Right atrium auricular region (tissue), 2 donors: ENCODE data around the gene KCNH1. TPM values are rescaled to one million over a fixed set of nuclear protein-coding genes. Genes with fewer than 3 reads are reported as not detected.

Experiments used
- DNase-seq: peaks from one replicate; pipeline ENCODE4 v3.0.0-alpha.2; 2019; ENCODE audit warnings: low spot score
- H3K27ac ChIP-seq, 2 donors: fragments of 200-600 bp; sonication (generic); 1 replicate in 1 of 2; 2 replicates in 1 of 2; pipeline ENCODE4 v1.5.1; 2016 to 2019
- H3K27me3 ChIP-seq, 2 donors: fragments of 200-600 bp; sonication (generic); one replicate each; pipeline versions ENCODE4 v1.5.1 to v1.6.0; 2017 to 2019
- H3K36me3 ChIP-seq: fragments of 200-600 bp; sonication (generic); one replicate; pipeline ENCODE4 v1.5.1; 2016
- H3K4me1 ChIP-seq, 2 donors: fragments of 200-600 bp; sonication (generic); one replicate each; pipeline versions ENCODE4 v1.5.1 to v1.6.0; 2017 to 2019
- H3K4me3 ChIP-seq, 2 donors: fragments of 200-600 bp; sonication (generic); 1 replicate in 1 of 2; 2 replicates in 1 of 2; pipeline ENCODE4 v1.5.1; 2017 to 2019; ENCODE audit warnings: mild to moderate bottlenecking in 1 of 2, moderate library complexity in 1 of 2
- H3K9me3 ChIP-seq, 2 donors: fragments of 200-600 bp; sonication (generic); one replicate each; pipeline ENCODE4 v1.5.1; 2019
- CTCF ChIP-seq, 2 donors: fragments of 200-600 bp; sonication (generic); IDR thresholded peaks; one replicate each; pipeline ENCODE4 v1.5.1; 2019; ENCODE audit warnings: antibody characterized with exemption in 2 of 2
- total RNA-seq, 2 donors: library from RNA; depleted of rRNA; stranded (reverse); fragments of >200 nt; gene quantifications; one replicate each; pipeline ENCODE4 v1.1.0, GENCODE V29; 2016

KCNH1 gene
- total RNA-seq, 2 donors from 2014 or later = not detected

GRCh38 chr1:210688512-210689234 lies 445.3 kb downstream of the KCNH1 start:
- H3K4me3 ChIP-seq = no peak overlapping the region
- no peak overlapping the region for H3K27ac ChIP-seq
- H3K27me3 ChIP-seq = no peaks in the 10 kb centered on the region
- no peak for TF ChIP-seq CTCF (IDR thresholded peaks at IDR 0.05)
- H3K36me3 ChIP-seq = no peaks in the 10 kb centered on the region
- DNase-seq = no peak
- H3K4me1 ChIP-seq = no peaks in the 10 kb centered on the region
- no peaks in the 10 kb centered on the region for H3K9me3 ChIP-seq

GRCh38 chr1:210687582-210688279 lies 446.2 kb downstream of the KCNH1 start:
- H3K4me3 ChIP-seq = no peak overlapping the region
- H3K27me3 ChIP-seq = no peaks in the 10 kb centered on the region
- no peaks in the 10 kb centered on the region for H3K4me1 ChIP-seq
- H3K9me3 ChIP-seq = no peaks in the 10 kb centered on the region
- no peak overlapping the region for H3K27ac ChIP-seq
- H3K36me3 ChIP-seq = no peaks in the 10 kb centered on the region
- no peak for DNase-seq
- no peak for TF ChIP-seq CTCF (IDR thresholded peaks at IDR 0.05)

- Histone ChIP-seq H3K4me1 (no peaks in the 10 kb centered on the region), H3K36me3 (no peaks in the 10 kb centered on the region), H3K4me3 (no peak overlapping the region), H3K27me3 (no peaks in the 10 kb centered on the region), H3K9me3 (no peaks in the 10 kb centered on the region), H3K27ac (no peak overlapping the region)
- no peak for TF ChIP-seq CTCF (IDR thresholded peaks at IDR 0.05)
- no peak for DNase-seq
Measured at GRCh38 chr1:210686841-210687240, 447.1 kb downstream of the KCNH1 start.

GRCh38 chr1:210685295-210685650 lies 448.7 kb downstream of the KCNH1 start:
- Histone ChIP-seq H3K9me3 (no peaks in the 10 kb centered on the region), H3K4me1 (no peaks in the 10 kb centered on the region), H3K27ac (no peak overlapping the region), H3K36me3 (no peaks in the 10 kb centered on the region), H3K27me3 (no peaks in the 10 kb centered on the region), H3K4me3 (no peak overlapping the region)
- no peak for TF ChIP-seq CTCF (IDR thresholded peaks at IDR 0.05)
- DNase-seq = no peak

GRCh38 chr1:210684466-210685294 lies 449.3 kb downstream of the KCNH1 start:
- no peaks in the 10 kb centered on the region for H3K9me3 ChIP-seq
- TF ChIP-seq CTCF (IDR thresholded peaks at IDR 0.05) = no peak
- H3K27me3 ChIP-seq = no peaks in the 10 kb centered on the region
- H3K4me3 ChIP-seq = no peak overlapping the region
- no peak overlapping the region for H3K27ac ChIP-seq
- H3K4me1 ChIP-seq = no peaks in the 10 kb centered on the region
- DNase-seq = no peak
- H3K36me3 ChIP-seq = no peaks in the 10 kb centered on the region
